Measurements from ENCODE around the gene CMC1. TPM values are rescaled to one million over a fixed set of nuclear protein-coding genes. Genes with fewer than 3 reads are reported as not detected.

CMC1 gene
- total RNA-seq, 4 donors from 2014 or later = 7.0 to 39.6 (median 16.1) TPM

GRCh38 chr3:28207000-28207733 lies 34.3 kb upstream of the CMC1 start:
- Histone ChIP-seq H3K4me3 (no peak overlapping the region), H3K9me3 (no peaks in the 10 kb centered on the region), H3K27ac (no peak overlapping the region), H3K4me1 (no peaks in the 10 kb centered on the region), H3K27me3 (no peaks in the 10 kb centered on the region), H3K36me3 (no peaks in the 10 kb centered on the region)
- no peak for DNase-seq
- TF ChIP-seq POLR2A (IDR thresholded peaks at IDR 0.05) (no peak), CTCF (IDR thresholded peaks at IDR 0.05) (no peak)

- Histone ChIP-seq H3K4me1 (no peaks in the 10 kb centered on the region), H3K9me3 (peaks cover 0 to 3% (median 0%) of the 10 kb centered on the region in 4 donors), H3K4me3 (no peak overlapping the region), H3K27me3 (no peaks in the 10 kb centered on the region), H3K36me3 (no peaks in the 10 kb centered on the region), H3K27ac (no peak overlapping the region)
- TF ChIP-seq POLR2A (IDR thresholded peaks at IDR 0.05) (no peak), CTCF (IDR thresholded peaks at IDR 0.05) (no peak)
- DNase-seq = no peak
Observed at GRCh38 chr3:28210968-28211713, 30.3 kb upstream of the CMC1 start.

- TF ChIP-seq CTCF (IDR thresholded peaks at IDR 0.05) (no peak), POLR2A (IDR thresholded peaks at IDR 0.05) (no peak)
- H3K36me3 ChIP-seq = no peaks in the 10 kb centered on the region
- no peak for DNase-seq
- H3K9me3 ChIP-seq = peaks cover 0 to 3% (median 0%) of the 10 kb centered on the region in 4 donors
- H3K27me3 ChIP-seq = no peaks in the 10 kb centered on the region
- no peak overlapping the region for H3K4me3 ChIP-seq
- H3K4me1 ChIP-seq = no peaks in the 10 kb centered on the region
- H3K27ac ChIP-seq = no peak overlapping the region
Observed at GRCh38 chr3:28212681-28213080, 28.7 kb upstream of the CMC1 start.

GRCh38 chr3:28215407-28215806 lies 26.0 kb upstream of the CMC1 start:
- no peak for TF ChIP-seq CTCF (IDR thresholded peaks at IDR 0.05)
- Histone ChIP-seq H3K36me3 (no peaks in the 10 kb centered on the region), H3K4me1 (no peaks in the 10 kb centered on the region), H3K27ac (no peak overlapping the region), H3K27me3 (no peaks in the 10 kb centered on the region), H3K9me3 (peaks cover 0 to 3% (median 0%) of the 10 kb centered on the region in 4 donors), H3K4me3 (no peak overlapping the region)
- no peak for DNase-seq

- H3K4me3 ChIP-seq = no peak overlapping the region
- H3K27ac ChIP-seq = no peak overlapping the region
- TF ChIP-seq CTCF (IDR thresholded peaks at IDR 0.05) = no peak
- no peak for TF ChIP-seq POLR2A (IDR thresholded peaks at IDR 0.05)
- H3K4me1 ChIP-seq = no peaks in the 10 kb centered on the region
- H3K9me3 ChIP-seq = peaks cover 0 to 3% (median 0%) of the 10 kb centered on the region in 4 donors
- no peak for DNase-seq
- H3K27me3 ChIP-seq = no peaks in the 10 kb centered on the region
- H3K36me3 ChIP-seq = no peaks in the 10 kb centered on the region
Observed at GRCh38 chr3:28218071-28218916, 23.1 kb upstream of the CMC1 start.

Data from Peyer's patch (tissue), 4 donors.